ENCODE results near the gene HOTAIR. TPM values are rescaled to one million over a fixed set of nuclear protein-coding genes. Genes with fewer than 3 reads are reported as not detected.

Gene HOTAIR
- total RNA-seq, 1 experiment from 2014 or later: not detected

GRCh38 chr12:53954694-53955035 lies 20.1 kb downstream of the HOTAIR start, which contains the start of gene HOXC12:
TSS of gene HOXC12 (plus strand) at chr12:53954903. CDS start at chr12:53954930, 27 bp downstream.
- ChIA-PET POLR2A (no interaction called here), CTCF (interaction anchor here (0.6 to 4.9 kb wide), 3 partner anchors 30 to 198 kb away, joined by 4 to 26 read pairs (median 4); partner anchors contain the start of gene HOXC10)
- DNase-seq (ENCODE audit: low spot score) (no peak), ATAC-seq (no peak)
- peaks cover 26% of the 10 kb centered on the region for H3K4me1 Mint-ChIP-seq
- H3K27ac Mint-ChIP-seq: no peak within 1 kb of the TSS
- TF ChIP-seq, protein P1, sequence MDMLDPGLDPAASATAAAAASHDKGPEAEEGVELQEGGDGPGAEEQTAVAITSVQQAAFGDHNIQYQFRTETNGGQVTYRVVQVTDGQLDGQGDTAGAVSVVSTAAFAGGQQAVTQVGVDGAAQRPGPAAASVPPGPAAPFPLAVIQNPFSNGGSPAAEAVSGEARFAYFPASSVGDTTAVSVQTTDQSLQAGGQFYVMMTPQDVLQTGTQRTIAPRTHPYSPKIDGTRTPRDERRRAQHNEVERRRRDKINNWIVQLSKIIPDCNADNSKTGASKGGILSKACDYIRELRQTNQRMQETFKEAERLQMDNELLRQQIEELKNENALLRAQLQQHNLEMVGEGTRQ (CRISPR knock-in tag; IDR thresholded peaks at IDR 0.05): peak; percentile 57; the same call in 1 of the 2 replicates
- peak; percentile 58 for TF ChIP-seq NFYB (CRISPR knock-in tag; conservative IDR thresholded peaks at IDR 0.05; ENCODE audit: low read depth)
- TF ChIP-seq E2F5 (CRISPR knock-in tag; IDR thresholded peaks at IDR 0.05): no peak
- no peak within 1 kb of the TSS; the same call in 1 of the 2 replicates for H3K4me3 Mint-ChIP-seq
- peaks cover 100% of the 10 kb centered on the region for H3K27me3 Mint-ChIP-seq (ENCODE audit: low read depth)
- no peaks in the 10 kb centered on the region for H3K36me3 Mint-ChIP-seq
- H3K9me3 Mint-ChIP-seq: no peaks in the 10 kb centered on the region

- ATAC-seq (no peak), DNase-seq (ENCODE audit: low spot score) (no peak)
- H3K36me3 Mint-ChIP-seq: no peaks in the 10 kb centered on the region
- TF ChIP-seq ETV6 (CRISPR knock-in tag; IDR thresholded peaks at IDR 0.05) (no peak), ZNF138 (CRISPR knock-in tag; conservative IDR thresholded peaks at IDR 0.05) (no peak), RORB (CRISPR knock-in tag; IDR thresholded peaks at IDR 0.05) (no peak), TEAD1 (CRISPR knock-in tag; IDR thresholded peaks at IDR 0.05) (no peak), GRHL2 (CRISPR knock-in tag; IDR thresholded peaks at IDR 0.05; ENCODE audit: insufficient replicate concordance, severe bottlenecking) (no peak), NR2C2 (CRISPR knock-in tag; IDR thresholded peaks at IDR 0.05) (no peak), NR1H2 (CRISPR knock-in tag; IDR thresholded peaks at IDR 0.05) (no peak), GTF2I (CRISPR knock-in tag; conservative IDR thresholded peaks at IDR 0.05) (no peak), MXD4 (CRISPR knock-in tag; IDR thresholded peaks at IDR 0.05; ENCODE audit: borderline replicate concordance) (no peak), KAT7 (CRISPR knock-in tag; IDR thresholded peaks at IDR 0.05; ENCODE audit: borderline replicate concordance) (no peak), ZNF512 (CRISPR knock-in tag; IDR thresholded peaks at IDR 0.05; ENCODE audit: borderline replicate concordance) (no peak), CDX4 (CRISPR knock-in tag; IDR thresholded peaks at IDR 0.05; ENCODE audit: borderline replicate concordance) (no peak), MAX (CRISPR knock-in tag; IDR thresholded peaks at IDR 0.05) (no peak), RELA (CRISPR knock-in tag; IDR thresholded peaks at IDR 0.05; ENCODE audit: borderline replicate concordance) (no peak), NFYB (CRISPR knock-in tag; conservative IDR thresholded peaks at IDR 0.05; ENCODE audit: low read depth) (no peak), ZBTB21 (CRISPR knock-in tag; IDR thresholded peaks at IDR 0.05; ENCODE audit: borderline replicate concordance) (no peak), CREB1 (CRISPR knock-in tag; IDR thresholded peaks at IDR 0.05) (no peak)
- TF ChIP-seq, protein P2, sequence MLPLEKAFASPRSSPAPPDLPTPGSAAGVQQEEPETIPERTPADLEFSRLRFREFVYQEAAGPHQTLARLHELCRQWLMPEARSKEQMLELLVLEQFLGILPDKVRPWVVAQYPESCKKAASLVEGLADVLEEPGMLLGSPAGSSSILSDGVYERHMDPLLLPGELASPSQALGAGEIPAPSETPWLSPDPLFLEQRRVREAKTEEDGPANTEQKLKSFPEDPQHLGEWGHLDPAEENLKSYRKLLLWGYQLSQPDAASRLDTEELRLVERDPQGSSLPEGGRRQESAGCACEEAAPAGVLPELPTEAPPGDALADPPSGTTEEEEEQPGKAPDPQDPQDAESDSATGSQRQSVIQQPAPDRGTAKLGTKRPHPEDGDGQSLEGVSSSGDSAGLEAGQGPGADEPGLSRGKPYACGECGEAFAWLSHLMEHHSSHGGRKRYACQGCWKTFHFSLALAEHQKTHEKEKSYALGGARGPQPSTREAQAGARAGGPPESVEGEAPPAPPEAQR (CRISPR knock-in tag; IDR thresholded peaks at IDR 0.05): no peak
- TF ChIP-seq, protein P1 (CRISPR knock-in tag; IDR thresholded peaks at IDR 0.05): no peak
- peaks cover 27% of the 10 kb centered on the region for H3K4me1 Mint-ChIP-seq
- H3K9me3 Mint-ChIP-seq: no peaks in the 10 kb centered on the region
- peaks cover 100% of the 10 kb centered on the region for H3K27me3 Mint-ChIP-seq (ENCODE audit: low read depth)
- ChIA-PET CTCF (interaction anchor here (0.6 to 4.9 kb wide), 4 partner anchors 31 to 197 kb away, joined by 4 to 26 read pairs (median 10); partner anchors contain the start of gene HOXC10), POLR2A (interaction anchor here (0.5 to 1.4 kb wide), 3 partner anchors 15 to 93 kb away, joined by 3 to 4 read pairs (median 3); partner anchors contain the start of gene HOXC13)
- no peak overlapping the region for H3K4me3 Mint-ChIP-seq
- H3K27ac Mint-ChIP-seq: no peak overlapping the region
Observed at GRCh38 chr12:53953831-53954693, 20.7 kb downstream of the HOTAIR start.

Measured in WTC11 (cell line).